ENCODE data around the gene GLUL. TPM values are rescaled to one million over a fixed set of nuclear protein-coding genes. Genes with fewer than 3 reads are reported as not detected.

GLUL gene
- total and polyA plus RNA-seq, 7 donors: 414 to 1,489 (median 757) TPM

GRCh38 chr1:182392050-182393028 lies 749 bp upstream of the GLUL start:
- intact Hi-C loops (cut with DNase I): loop anchor here (5.0 to 10.0 kb wide), 2 partner anchors 45 to 392 kb away; partner anchors contain the start of gene NPL
- peak overlapping the region; percentile 86 to 96 (median 92) for H3K4me3 ChIP-seq
- DNase-seq: peak; percentile 84
- H3K27ac ChIP-seq: peak overlapping the region; percentile 97 to 100 (median 99)
- 13% methylated on average over 47 of the region's 47 CpGs for WGBS, 2 donors
- H3K27me3 ChIP-seq: no peaks in the 10 kb centered on the region
- peaks cover 13 to 27% (median 18%) of the 10 kb centered on the region in 4 donors for H3K36me3 ChIP-seq
- TF ChIP-seq EP300 (IDR thresholded peaks at IDR 0.05): no peak
- no peak for TF ChIP-seq POLR2A (IDR thresholded peaks at IDR 0.05)
- TF ChIP-seq POLR2AphosphoS5 (IDR thresholded peaks at IDR 0.05): no peak
- TF ChIP-seq, protein P1, sequence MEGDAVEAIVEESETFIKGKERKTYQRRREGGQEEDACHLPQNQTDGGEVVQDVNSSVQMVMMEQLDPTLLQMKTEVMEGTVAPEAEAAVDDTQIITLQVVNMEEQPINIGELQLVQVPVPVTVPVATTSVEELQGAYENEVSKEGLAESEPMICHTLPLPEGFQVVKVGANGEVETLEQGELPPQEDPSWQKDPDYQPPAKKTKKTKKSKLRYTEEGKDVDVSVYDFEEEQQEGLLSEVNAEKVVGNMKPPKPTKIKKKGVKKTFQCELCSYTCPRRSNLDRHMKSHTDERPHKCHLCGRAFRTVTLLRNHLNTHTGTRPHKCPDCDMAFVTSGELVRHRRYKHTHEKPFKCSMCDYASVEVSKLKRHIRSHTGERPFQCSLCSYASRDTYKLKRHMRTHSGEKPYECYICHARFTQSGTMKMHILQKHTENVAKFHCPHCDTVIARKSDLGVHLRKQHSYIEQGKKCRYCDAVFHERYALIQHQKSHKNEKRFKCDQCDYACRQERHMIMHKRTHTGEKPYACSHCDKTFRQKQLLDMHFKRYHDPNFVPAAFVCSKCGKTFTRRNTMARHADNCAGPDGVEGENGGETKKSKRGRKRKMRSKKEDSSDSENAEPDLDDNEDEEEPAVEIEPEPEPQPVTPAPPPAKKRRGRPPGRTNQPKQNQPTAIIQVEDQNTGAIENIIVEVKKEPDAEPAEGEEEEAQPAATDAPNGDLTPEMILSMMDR (IDR thresholded peaks at IDR 0.05): no peak
- H3K4me1 ChIP-seq: peaks cover 0 to 39% (median 29%) of the 10 kb centered on the region in 4 donors
- H3K9me3 ChIP-seq: no peaks in the 10 kb centered on the region

DNA sequence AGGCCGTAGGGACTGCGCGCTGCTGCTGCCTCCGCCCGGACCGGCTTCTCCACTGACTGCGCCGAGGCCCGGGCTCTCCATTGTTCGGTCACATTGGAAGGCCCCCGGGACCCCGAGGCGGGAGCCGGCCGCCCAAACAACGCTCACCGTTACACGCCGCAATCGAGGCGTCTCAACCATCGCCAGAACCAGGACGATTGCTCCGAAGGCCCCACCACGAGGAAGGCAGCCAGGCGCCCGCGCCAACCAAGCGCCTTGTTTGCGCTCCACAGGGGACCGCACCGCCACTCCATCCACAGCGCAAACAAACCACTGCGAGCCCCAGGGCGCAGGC lies 595 bp downstream of the GLUL start:
- 0% methylated on average over 35 of the region's 35 CpGs for WGBS, 2 donors
- Histone ChIP-seq H3K27ac (peak overlapping the region; percentile 97 to 100 (median 99)), H3K36me3 (peaks cover 27 to 40% (median 31%) of the 10 kb centered on the region in 4 donors), H3K27me3 (no peaks in the 10 kb centered on the region), H3K4me3 (peak overlapping the region; percentile 86 to 96 (median 92)), H3K9me3 (no peaks in the 10 kb centered on the region), H3K4me1 (peaks cover 0 to 37% (median 33%) of the 10 kb centered on the region in 4 donors)
- TF ChIP-seq, protein P1 (IDR thresholded peaks at IDR 0.05): peak in 1 of 4 experiments; percentile 29
- TF ChIP-seq POLR2A (IDR thresholded peaks at IDR 0.05) (no peak), EP300 (IDR thresholded peaks at IDR 0.05) (no peak), POLR2AphosphoS5 (IDR thresholded peaks at IDR 0.05) (peak in 1 of 4 donors; percentile 11)
- intact Hi-C loops (cut with DNase I): loop anchor here (2.0 to 10.0 kb wide), 4 partner anchors 44 to 394 kb away; partner anchors contain the start of gene NPL
- DNase-seq: no peak

DNA sequence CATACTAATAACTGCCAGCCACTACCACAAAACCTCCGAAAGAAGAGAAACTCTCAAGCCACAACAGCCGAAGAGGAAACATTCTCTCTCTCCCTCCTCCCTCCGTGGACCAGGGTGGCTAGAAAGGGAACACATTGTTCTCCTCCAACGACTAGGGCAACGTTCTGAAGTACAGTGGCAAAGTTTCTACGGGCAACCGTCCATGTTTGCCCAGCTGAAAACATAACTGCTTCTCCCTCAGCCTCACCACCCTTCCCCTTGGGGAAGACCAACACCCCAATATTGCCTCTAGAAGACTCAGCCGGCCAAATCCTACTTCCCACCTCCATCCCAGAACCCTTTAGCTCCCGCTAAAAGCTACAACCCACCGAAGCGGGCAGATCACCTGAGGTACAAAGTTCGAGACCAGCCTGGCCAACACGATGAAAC lies 2.0 kb downstream of the GLUL start:
- peak overlapping the region; percentile 86 to 96 (median 92) for H3K4me3 ChIP-seq
- TF ChIP-seq POLR2AphosphoS5 (IDR thresholded peaks at IDR 0.05) (peak; percentile 15 to 64 (median 43)), EP300 (IDR thresholded peaks at IDR 0.05) (no peak), POLR2A (IDR thresholded peaks at IDR 0.05) (no peak)
- TF ChIP-seq, protein P1 (IDR thresholded peaks at IDR 0.05): no peak
- intact Hi-C loops (cut with DNase I): loop anchor here (2.0 to 10.0 kb wide), 5 partner anchors 42 to 395 kb away; partner anchors contain the start of gene NPL
- DNase-seq: peak; percentile 78
- H3K36me3 ChIP-seq: peaks cover 38 to 54% (median 43%) of the 10 kb centered on the region in 4 donors
- WGBS, 2 donors: 3 to 10% methylated on average over 13 of the region's 13 CpGs
- H3K27me3 ChIP-seq: no peaks in the 10 kb centered on the region
- peak overlapping the region; percentile 97 to 100 (median 99) for H3K27ac ChIP-seq
- H3K4me1 ChIP-seq: peaks cover 0 to 37% (median 33%) of the 10 kb centered on the region in 4 donors
- no peaks in the 10 kb centered on the region for H3K9me3 ChIP-seq

DNA sequence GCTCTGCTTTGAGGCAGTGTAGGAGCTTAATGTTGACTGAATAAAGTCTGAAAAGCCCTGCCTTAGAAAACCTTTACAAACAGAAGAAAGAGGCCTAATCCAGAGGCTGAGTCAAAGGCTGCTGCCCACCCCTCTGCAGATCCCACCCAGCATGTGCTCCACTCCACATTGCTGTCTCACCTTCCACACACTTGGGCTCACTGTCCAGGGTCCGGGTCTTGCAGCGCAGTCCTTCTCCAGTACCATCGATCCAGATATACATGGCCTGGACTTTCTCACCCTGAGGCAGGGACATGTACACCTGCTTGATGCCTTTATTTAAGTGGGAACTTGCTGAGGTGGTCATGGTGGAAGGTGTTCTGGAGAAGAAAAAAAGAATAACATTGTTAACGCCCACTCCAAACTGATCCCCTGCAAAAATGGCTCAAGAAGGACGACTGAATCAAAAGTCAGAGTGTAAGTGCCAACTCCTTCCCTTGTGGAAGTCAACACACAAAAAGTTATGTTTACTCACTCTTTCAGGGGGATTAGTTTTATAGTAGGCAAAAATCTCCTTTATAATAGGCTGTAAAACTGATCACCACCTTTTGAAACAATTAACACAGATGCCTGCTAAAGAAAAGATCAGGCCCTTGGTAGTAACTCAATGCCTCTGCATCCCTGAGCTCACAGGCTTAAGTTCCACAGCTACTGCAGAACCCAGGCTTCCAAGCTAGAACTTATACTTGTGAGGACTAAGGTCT lies 3.0 kb downstream of the GLUL start:
- H3K36me3 ChIP-seq: peaks cover 48 to 65% (median 54%) of the 10 kb centered on the region in 4 donors
- no peak for DNase-seq
- TF ChIP-seq POLR2AphosphoS5 (IDR thresholded peaks at IDR 0.05) (no peak), POLR2A (IDR thresholded peaks at IDR 0.05) (no peak), EP300 (IDR thresholded peaks at IDR 0.05) (no peak)
- TF ChIP-seq, protein P1 (IDR thresholded peaks at IDR 0.05): no peak
- H3K4me3 ChIP-seq: peak overlapping the region; percentile 86 to 96 (median 92)
- H3K27ac ChIP-seq: peak overlapping the region; percentile 97 to 100 (median 99)
- H3K27me3 ChIP-seq: no peaks in the 10 kb centered on the region
- peaks cover 0 to 42% (median 34%) of the 10 kb centered on the region in 4 donors for H3K4me1 ChIP-seq
- no peaks in the 10 kb centered on the region for H3K9me3 ChIP-seq
- 59 to 78% methylated on average over 5 of the region's 5 CpGs for WGBS, 2 donors
- intact Hi-C loops (cut with DNase I): loop anchor here (2.0 kb wide), 1 partner anchor 86 kb away; no protein-coding TSS in a partner anchor

Data from sigmoid colon (tissue), 7 donors.